Measurements from ENCODE around the gene INSYN2B.

- TF ChIP-seq EZH2phosphoT487 (IDR thresholded peaks at IDR 0.05; ENCODE audit: borderline replicate concordance, low read length) = no peak
- TF ChIP-seq CTCF (conservative IDR thresholded peaks at IDR 0.05; ENCODE audit: low read depth, low read length) = no peak
- TF ChIP-seq EZH2 (IDR thresholded peaks at IDR 0.05; ENCODE audit: low read length, unreplicated experiment) = no peak
Measured at GRCh38 chr5:169933616-169934015, 46.7 kb downstream of the INSYN2B start.
